PFSK-1 (cell line): ENCODE measurements around the gene PRSS27.

Source experiments
- POLR2AphosphoS5 ChIP-seq: IDR thresholded peaks from 2 replicates; pipeline ENCODE4 v1.6.1; 2012; ENCODE audit warnings: low read depth, mild to moderate bottlenecking, control low read depth, low read length, moderate library complexity
- SIN3A ChIP-seq: IDR thresholded peaks from 2 replicates; pipeline ENCODE4 v1.6.1; 2012; ENCODE audit warnings: mild to moderate bottlenecking, low read length, moderate library complexity, borderline replicate concordance; ENCODE audit not compliant: insufficient read depth
- TF ChIP-seq, protein P1 (sequence below), 2 experiments: IDR thresholded peaks; 2 replicates each; pipeline versions ENCODE4 v1.6.1 to v1.8.0; 2011 to 2012; ENCODE audit warnings: low read depth in 2 of 2, low read length in 2 of 2, control low read depth in 1 of 2, inconsistent platforms in 1 of 2, mild to moderate bottlenecking in 1 of 2, moderate library complexity in 1 of 2; ENCODE audit not compliant: insufficient read depth in 1 of 2

DNA sequence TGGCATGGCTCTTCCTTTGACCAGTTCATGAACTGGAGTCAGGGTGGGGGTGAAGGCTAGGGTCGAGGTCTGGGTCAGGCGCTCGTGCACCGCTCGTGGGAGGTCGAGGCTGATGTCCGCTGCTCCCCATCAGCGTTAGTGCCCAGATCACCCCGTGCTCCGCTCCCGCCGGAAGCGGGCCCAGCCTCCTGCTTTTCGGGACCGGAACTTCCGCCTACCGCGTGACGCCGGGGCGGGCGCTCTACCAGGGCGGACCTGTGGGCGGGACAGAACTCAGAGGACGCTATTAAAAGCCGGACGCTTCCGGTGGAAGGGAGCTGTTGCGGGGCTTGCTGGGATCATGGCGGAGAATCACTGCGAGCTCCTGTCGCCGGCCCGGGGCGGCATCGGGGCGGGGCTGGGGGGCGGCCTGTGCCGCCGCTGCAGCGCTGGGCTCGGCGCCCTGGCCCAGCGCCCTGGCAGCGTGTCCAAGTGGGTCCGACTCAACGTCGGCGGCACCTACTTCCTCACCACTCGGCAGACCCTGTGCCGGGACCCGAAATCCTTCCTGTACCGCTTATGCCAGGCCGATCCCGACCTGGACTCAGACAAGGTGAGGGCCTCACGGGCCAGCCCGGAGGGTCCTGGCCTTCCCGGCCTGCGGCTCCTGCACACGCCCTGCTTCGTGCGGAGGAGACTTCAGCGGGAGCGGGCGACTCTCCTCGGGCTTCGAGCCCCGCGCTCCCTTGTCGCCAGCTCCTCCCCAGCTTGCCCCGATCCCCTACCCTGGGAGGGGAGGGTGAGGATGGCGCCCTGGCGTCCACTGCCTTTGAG is 37.6 kb downstream of the PRSS27 start, which contains the start of gene KCTD5:
- peak; percentile 96 for TF ChIP-seq POLR2AphosphoS5
- no peak for TF ChIP-seq SIN3A
- TF ChIP-seq, protein P1, sequence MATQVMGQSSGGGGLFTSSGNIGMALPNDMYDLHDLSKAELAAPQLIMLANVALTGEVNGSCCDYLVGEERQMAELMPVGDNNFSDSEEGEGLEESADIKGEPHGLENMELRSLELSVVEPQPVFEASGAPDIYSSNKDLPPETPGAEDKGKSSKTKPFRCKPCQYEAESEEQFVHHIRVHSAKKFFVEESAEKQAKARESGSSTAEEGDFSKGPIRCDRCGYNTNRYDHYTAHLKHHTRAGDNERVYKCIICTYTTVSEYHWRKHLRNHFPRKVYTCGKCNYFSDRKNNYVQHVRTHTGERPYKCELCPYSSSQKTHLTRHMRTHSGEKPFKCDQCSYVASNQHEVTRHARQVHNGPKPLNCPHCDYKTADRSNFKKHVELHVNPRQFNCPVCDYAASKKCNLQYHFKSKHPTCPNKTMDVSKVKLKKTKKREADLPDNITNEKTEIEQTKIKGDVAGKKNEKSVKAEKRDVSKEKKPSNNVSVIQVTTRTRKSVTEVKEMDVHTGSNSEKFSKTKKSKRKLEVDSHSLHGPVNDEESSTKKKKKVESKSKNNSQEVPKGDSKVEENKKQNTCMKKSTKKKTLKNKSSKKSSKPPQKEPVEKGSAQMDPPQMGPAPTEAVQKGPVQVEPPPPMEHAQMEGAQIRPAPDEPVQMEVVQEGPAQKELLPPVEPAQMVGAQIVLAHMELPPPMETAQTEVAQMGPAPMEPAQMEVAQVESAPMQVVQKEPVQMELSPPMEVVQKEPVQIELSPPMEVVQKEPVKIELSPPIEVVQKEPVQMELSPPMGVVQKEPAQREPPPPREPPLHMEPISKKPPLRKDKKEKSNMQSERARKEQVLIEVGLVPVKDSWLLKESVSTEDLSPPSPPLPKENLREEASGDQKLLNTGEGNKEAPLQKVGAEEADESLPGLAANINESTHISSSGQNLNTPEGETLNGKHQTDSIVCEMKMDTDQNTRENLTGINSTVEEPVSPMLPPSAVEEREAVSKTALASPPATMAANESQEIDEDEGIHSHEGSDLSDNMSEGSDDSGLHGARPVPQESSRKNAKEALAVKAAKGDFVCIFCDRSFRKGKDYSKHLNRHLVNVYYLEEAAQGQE (IDR thresholded peaks at IDR 0.05; ENCODE audit: insufficient read depth in 1 of 2, low read depth in 2 of 2, low read length in 2 of 2): peak in 1 of 2 experiments; percentile 58; a peak in 1 of 4 replicates
